ENCODE results near the gene SLC39A7. TPM values are rescaled to one million over a fixed set of nuclear protein-coding genes. Genes with fewer than 3 reads are reported as not detected.

Gene SLC39A7
- total RNA-seq, 1 experiment from 2014 or later, result 119 TPM

DNA sequence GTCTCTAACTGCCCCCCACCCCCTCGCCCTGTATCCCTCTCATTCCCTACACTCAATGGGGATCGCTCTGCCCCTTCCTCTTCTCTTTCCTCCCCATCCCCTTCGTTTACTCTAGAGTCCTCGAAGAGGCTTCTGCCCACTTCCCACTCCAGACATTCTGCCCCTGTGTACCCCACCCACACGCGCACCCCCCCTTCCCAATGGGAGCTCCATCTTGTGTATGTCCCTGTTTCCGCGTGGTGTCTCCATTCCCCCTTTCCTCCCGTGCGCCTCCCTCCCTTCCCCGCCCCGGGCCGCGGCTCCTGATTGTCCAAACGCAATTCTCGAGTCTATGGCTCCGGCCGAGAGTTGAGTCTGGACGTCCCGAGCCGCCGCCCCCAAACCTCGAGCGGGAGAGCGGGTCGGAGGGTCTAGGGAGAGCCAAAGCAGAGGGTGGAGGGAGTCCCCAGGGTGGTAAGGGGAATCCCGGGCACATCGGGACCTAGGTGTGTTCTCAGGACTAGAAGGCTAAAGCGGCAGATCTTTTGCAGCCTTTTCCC lies 7.0 kb downstream of the SLC39A7 start:
- BruUV-seq (replicated peaks), result no TSS peak
- no peaks in the 10 kb centered on the region for H3K9me3 ChIP-seq (ENCODE audit: low read depth, low read length, poor library complexity, severe bottlenecking)
- intact Hi-C loops (cut with micrococcal nuclease; ENCODE audit: unreplicated experiment), result loop anchor here (2.0 to 10.0 kb wide), 2 partner anchors 41 to 187 kb away; partner anchors contain the start of gene KIFC1
- ChIA-PET CTCF (no interaction called here), POLR2A (ENCODE audit: low non-redundant PET) (no interaction called here)
- no peaks in the 10 kb centered on the region for H3K27me3 ChIP-seq (replicated peaks; ENCODE audit: insufficient read depth, low read depth, low read length, poor library complexity)
- DNase-seq (ENCODE audit: low spot score), result peak; percentile 51
- peak overlapping the region; percentile 96 for H3K4me3 ChIP-seq (ENCODE audit: low read depth, low read length, poor library complexity, severe bottlenecking)
- peaks cover 37% of the 10 kb centered on the region for H3K4me1 ChIP-seq (ENCODE audit: insufficient read depth, low read length, poor library complexity, severe bottlenecking)
- no peak for TF ChIP-seq EZH2 (IDR thresholded peaks at IDR 0.05; ENCODE audit: borderline replicate concordance, low read depth, low read length, poor library complexity, severe bottlenecking)
- TF ChIP-seq, protein P1, sequence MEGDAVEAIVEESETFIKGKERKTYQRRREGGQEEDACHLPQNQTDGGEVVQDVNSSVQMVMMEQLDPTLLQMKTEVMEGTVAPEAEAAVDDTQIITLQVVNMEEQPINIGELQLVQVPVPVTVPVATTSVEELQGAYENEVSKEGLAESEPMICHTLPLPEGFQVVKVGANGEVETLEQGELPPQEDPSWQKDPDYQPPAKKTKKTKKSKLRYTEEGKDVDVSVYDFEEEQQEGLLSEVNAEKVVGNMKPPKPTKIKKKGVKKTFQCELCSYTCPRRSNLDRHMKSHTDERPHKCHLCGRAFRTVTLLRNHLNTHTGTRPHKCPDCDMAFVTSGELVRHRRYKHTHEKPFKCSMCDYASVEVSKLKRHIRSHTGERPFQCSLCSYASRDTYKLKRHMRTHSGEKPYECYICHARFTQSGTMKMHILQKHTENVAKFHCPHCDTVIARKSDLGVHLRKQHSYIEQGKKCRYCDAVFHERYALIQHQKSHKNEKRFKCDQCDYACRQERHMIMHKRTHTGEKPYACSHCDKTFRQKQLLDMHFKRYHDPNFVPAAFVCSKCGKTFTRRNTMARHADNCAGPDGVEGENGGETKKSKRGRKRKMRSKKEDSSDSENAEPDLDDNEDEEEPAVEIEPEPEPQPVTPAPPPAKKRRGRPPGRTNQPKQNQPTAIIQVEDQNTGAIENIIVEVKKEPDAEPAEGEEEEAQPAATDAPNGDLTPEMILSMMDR (conservative IDR thresholded peaks at IDR 0.05; ENCODE audit: low read depth, low read length), result no peak
- H3K27ac ChIP-seq (ENCODE audit: low read depth, low read length, poor library complexity, severe bottlenecking), result peak overlapping the region; percentile 98
- H3K36me3 ChIP-seq (ENCODE audit: insufficient read depth, low read length, poor library complexity, severe bottlenecking), result peaks cover 26% of the 10 kb centered on the region

DNA sequence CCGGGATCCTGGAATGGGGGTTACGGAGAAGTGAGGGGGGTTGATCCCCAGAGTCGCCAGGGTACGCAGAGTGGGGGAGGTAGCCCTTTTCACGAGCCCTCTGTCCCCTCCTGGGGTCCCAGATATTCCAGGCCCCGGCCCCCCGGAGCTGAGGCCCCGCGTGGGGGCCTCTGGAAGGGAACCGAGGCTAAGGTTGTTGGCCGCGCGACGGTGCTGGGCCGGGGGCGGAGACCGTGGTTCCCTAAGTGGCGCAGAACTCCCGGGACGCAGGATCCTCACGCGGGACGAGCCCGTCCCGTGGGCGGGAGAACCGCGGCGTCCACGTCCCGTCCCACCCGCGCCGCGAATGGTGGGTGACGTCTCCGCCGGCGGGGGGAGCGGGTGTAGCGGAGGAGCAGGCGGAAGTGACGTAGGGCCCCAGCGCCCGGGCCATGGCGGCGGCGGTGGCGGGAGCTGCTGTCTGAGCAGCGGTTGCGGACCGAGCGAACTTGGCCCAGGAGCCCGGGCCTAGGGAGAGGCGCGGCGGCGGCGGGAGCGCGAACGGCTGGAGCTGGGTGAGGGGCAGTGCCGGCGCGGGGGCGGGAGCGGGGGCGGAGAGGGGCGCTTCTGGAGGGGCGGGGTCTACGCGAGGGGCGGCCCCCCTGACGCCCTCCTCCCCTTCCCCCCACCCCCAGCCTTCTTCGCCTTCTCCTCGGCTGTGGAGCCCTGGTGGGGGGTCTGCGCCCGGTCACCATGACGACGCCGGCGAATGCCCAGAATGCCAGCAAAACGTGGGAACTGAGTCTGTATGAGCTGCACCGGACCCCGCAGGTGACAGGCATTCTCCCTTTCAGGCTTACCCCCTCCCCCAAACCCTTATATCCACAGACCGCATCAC lies 7.7 kb downstream of the SLC39A7 start, which contains the start of gene RING1:
TSS of gene RING1 (plus strand) at position 410 of the 877 bp plus-strand sequence. CDS start at position 733, 323 bp downstream.
- intact Hi-C loops (cut with micrococcal nuclease; ENCODE audit: unreplicated experiment), result loop anchor here (2.0 to 10.0 kb wide), 2 partner anchors 40 to 186 kb away; partner anchors contain the start of gene KIFC1
- H3K27me3 ChIP-seq (replicated peaks; ENCODE audit: insufficient read depth, low read depth, low read length, poor library complexity), result no peaks in the 10 kb centered on the region
- peaks cover 42% of the 10 kb centered on the region for H3K4me1 ChIP-seq (ENCODE audit: insufficient read depth, low read length, poor library complexity, severe bottlenecking)
- H3K27ac ChIP-seq (ENCODE audit: low read depth, low read length, poor library complexity, severe bottlenecking), result peak within 1 kb of the TSS; percentile 98
- CTCF ChIA-PET, result no interaction called here
- TF ChIP-seq, protein P1 (conservative IDR thresholded peaks at IDR 0.05; ENCODE audit: low read depth, low read length), result no peak
- TF ChIP-seq EZH2 (IDR thresholded peaks at IDR 0.05; ENCODE audit: borderline replicate concordance, low read depth, low read length, poor library complexity, severe bottlenecking), result no peak
- TSS peak; percentile 94 for BruUV-seq (replicated peaks)
- H3K9me3 ChIP-seq (ENCODE audit: low read depth, low read length, poor library complexity, severe bottlenecking), result no peaks in the 10 kb centered on the region
- H3K36me3 ChIP-seq (ENCODE audit: insufficient read depth, low read length, poor library complexity, severe bottlenecking), result peaks cover 19% of the 10 kb centered on the region
- DNase-seq (ENCODE audit: low spot score), result peak; percentile 85
- POLR2A ChIA-PET (ENCODE audit: low non-redundant PET), result interaction anchor here (0.9 kb wide), 1 partner anchor 236 kb away, joined by 5 read pairs; no protein-coding TSS in a partner anchor
- H3K4me3 ChIP-seq (ENCODE audit: low read depth, low read length, poor library complexity, severe bottlenecking), result peak within 1 kb of the TSS; percentile 96

DNA sequence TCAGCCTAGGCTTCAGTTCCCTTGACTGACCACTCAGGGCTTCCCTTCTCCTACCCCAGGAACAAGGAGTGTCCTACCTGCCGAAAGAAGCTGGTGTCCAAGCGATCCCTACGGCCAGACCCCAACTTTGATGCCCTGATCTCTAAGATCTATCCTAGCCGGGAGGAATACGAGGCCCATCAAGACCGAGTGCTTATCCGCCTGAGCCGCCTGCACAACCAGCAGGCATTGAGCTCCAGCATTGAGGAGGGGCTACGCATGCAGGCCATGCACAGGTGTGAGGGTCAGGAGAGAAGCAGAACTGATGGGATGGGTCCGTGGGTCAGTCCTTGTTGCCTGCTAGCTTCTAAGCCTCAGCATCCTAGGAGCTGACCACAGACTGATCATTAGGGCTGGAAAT lies 9.2 kb downstream of the SLC39A7 start:
- intact Hi-C loops (cut with micrococcal nuclease; ENCODE audit: unreplicated experiment), result loop anchor here (2.0 to 10.0 kb wide), 2 partner anchors 39 to 185 kb away; partner anchors contain the start of gene KIFC1
- Histone ChIP-seq H3K27ac (ENCODE audit: low read depth, low read length, poor library complexity, severe bottlenecking) (no peak overlapping the region), H3K9me3 (ENCODE audit: low read depth, low read length, poor library complexity, severe bottlenecking) (no peaks in the 10 kb centered on the region), H3K4me1 (ENCODE audit: insufficient read depth, low read length, poor library complexity, severe bottlenecking) (peaks cover 32% of the 10 kb centered on the region), H3K36me3 (ENCODE audit: insufficient read depth, low read length, poor library complexity, severe bottlenecking) (peaks cover 11% of the 10 kb centered on the region), H3K4me3 (ENCODE audit: low read depth, low read length, poor library complexity, severe bottlenecking) (no peak overlapping the region), H3K27me3 (replicated peaks; ENCODE audit: insufficient read depth, low read depth, low read length, poor library complexity) (no peaks in the 10 kb centered on the region)
- no peak for DNase-seq (ENCODE audit: low spot score)
- no peak for TF ChIP-seq EZH2 (IDR thresholded peaks at IDR 0.05; ENCODE audit: borderline replicate concordance, low read depth, low read length, poor library complexity, severe bottlenecking)
- TF ChIP-seq, protein P1 (conservative IDR thresholded peaks at IDR 0.05; ENCODE audit: low read depth, low read length), result no peak
- POLR2A ChIA-PET (ENCODE audit: low non-redundant PET), result no interaction called here
- BruUV-seq (replicated peaks), result no TSS peak
- CTCF ChIA-PET, result no interaction called here
